SK-N-SH (cell line): ENCODE data around the gene EFEMP2. TPM values are rescaled to one million over a fixed set of nuclear protein-coding genes. Genes with fewer than 3 reads are reported as not detected.

Experiments
- CTCF ChIA-PET: fragments of 300-600, 350-600 bp; formaldehyde crosslinking; extraction: SDS; loops from one replicate; lab custom pipeline; 2021; lab: Yijun Ruan, JAX
- POLR2A ChIA-PET: fragments of 350-600 bp; sonication (Branson Sonifier 250); formaldehyde crosslinking; extraction: SDS; loops from one replicate; lab custom pipeline; 2020; ENCODE audit warnings: antibody characterized with exemption, inconsistent platforms; lab: Yijun Ruan, JAX
- DNase-seq: peaks from one replicate; pipeline ENCODE4 v3.0.0; 2012
- H2AFZ ChIP-seq: fragments of 200-600 bp; sonication (generic); 2 replicates; pipeline ENCODE4 v1.8.1; 2016; ENCODE audit warnings: antibody characterized with exemption, mild to moderate bottlenecking, low read depth
- H3F3A ChIP-seq: fragments of 200-600 bp; sonication (generic); replicated peaks from 2 replicates; pipeline ENCODE3; 2016; ENCODE audit warnings: antibody characterized with exemption, mild to moderate bottlenecking; ENCODE audit not compliant: insufficient read depth
- H3K27ac ChIP-seq, 2 experiments: fragments of 200-500 bp in 1 of 2; fragments of 200-600 bp in 1 of 2; sonication (Bioruptor generic) in 1 of 2; sonication (generic), shearing (Covaris generic) in 1 of 2; 2 replicates each; pipeline versions ENCODE4 v1.5.1 to v1.6.1; 2014 to 2016; ENCODE audit warnings: low read depth in 2 of 2, inconsistent platforms in 1 of 2, low read length in 1 of 2, mild to moderate bottlenecking in 1 of 2, mixed read lengths in 1 of 2
- H3K27me3 ChIP-seq: fragments of 200-600 bp; sonication (generic), shearing (Covaris generic); 2 replicates; pipeline ENCODE4 v1.6.1; 2016; ENCODE audit warnings: mixed run types; ENCODE audit not compliant: insufficient read depth
- H3K36me3 ChIP-seq, 2 experiments: fragments of 200-500 bp in 1 of 2; fragments of 200-600 bp in 1 of 2; sonication (Bioruptor generic) in 1 of 2; sonication (generic) in 1 of 2; replicated peaks in 1 of 2; 2 replicates each; pipeline versions ENCODE3 to v1.5.1; 2014 to 2016; ENCODE audit warnings: low read length in 1 of 2, mild to moderate bottlenecking in 1 of 2; ENCODE audit not compliant: insufficient read depth in 2 of 2, control insufficient read depth in 1 of 2
- H3K4me1 ChIP-seq, 2 experiments: fragments of 200-500 bp in 1 of 2; fragments of 200-600 bp in 1 of 2; sonication (Bioruptor generic) in 1 of 2; sonication (generic), shearing (Covaris generic) in 1 of 2; 2 replicates each; pipeline versions ENCODE4 v1.5.1 to v1.6.1; 2014 to 2016; ENCODE audit warnings: low read depth in 1 of 2, low read length in 1 of 2, mixed run types in 1 of 2; ENCODE audit not compliant: insufficient read depth in 2 of 2, control insufficient read depth in 1 of 2
- H3K4me2 ChIP-seq: fragments of 200-600 bp; sonication (generic), shearing (Covaris generic); 2 replicates; pipeline ENCODE4 v1.6.1; 2017; ENCODE audit warnings: mixed run types
- H3K4me3 ChIP-seq, 2 experiments: fragments of 200-500 bp in 1 of 2; fragments of 200-600 bp in 1 of 2; sonication (Bioruptor generic) in 1 of 2; sonication (generic), shearing (Covaris generic) in 1 of 2; 2 replicates each; pipeline versions ENCODE4 v1.5.1 to v1.8.1; 2014 to 2016; ENCODE audit warnings: low read depth in 2 of 2, inconsistent platforms in 1 of 2, low read length in 1 of 2, mild to moderate bottlenecking in 1 of 2, mixed read lengths in 1 of 2, moderate library complexity in 1 of 2
- H3K79me2 ChIP-seq: fragments of 200-600 bp; sonication (generic); 2 replicates; pipeline ENCODE4 v1.8.1; 2017; ENCODE audit warnings: mild to moderate bottlenecking; ENCODE audit not compliant: insufficient read depth
- H3K9ac ChIP-seq: fragments of 200-600 bp; sonication (generic); 2 replicates; pipeline ENCODE4 v1.6.1; 2017; ENCODE audit warnings: mixed run types
- H3K9me2 ChIP-seq: fragments of 200-600 bp; sonication (generic); 2 replicates; pipeline ENCODE4 v1.6.1; 2017; ENCODE audit warnings: mixed run types
- H3K9me3 ChIP-seq: fragments of 200-600 bp; sonication (generic); 2 replicates; pipeline ENCODE4 v1.6.1; 2017; ENCODE audit warnings: mixed run types, mild to moderate bottlenecking, moderate library complexity
- H4K20me1 ChIP-seq: fragments of 200-600 bp; sonication (generic); 2 replicates; pipeline ENCODE4 v1.6.1; 2017; ENCODE audit warnings: mild to moderate bottlenecking, mixed run types; ENCODE audit not compliant: insufficient read depth
- CHD2 ChIP-seq: fragments of 150-350 bp; IDR thresholded peaks from 2 replicates; pipeline ENCODE4 v1.6.1; 2018; ENCODE audit warnings: low read length; ENCODE audit not compliant: partially characterized antibody
- CTCF ChIP-seq: fragments of 200-600 bp; sonication (generic); IDR thresholded peaks from 2 replicates; pipeline ENCODE4 v1.6.1; 2017; ENCODE audit warnings: antibody characterized with exemption, mild to moderate bottlenecking, moderate library complexity
- ELF1 ChIP-seq: IDR thresholded peaks from 2 replicates; pipeline ENCODE4 v1.4.0; 2012
- EP300 ChIP-seq, 2 experiments: IDR thresholded peaks; 2 replicates each; pipeline versions ENCODE4 v1.4.0 to v1.6.1; 2012; ENCODE audit warnings: borderline replicate concordance in 1 of 2, low read depth in 1 of 2, low read length in 1 of 2
- FOSL2 ChIP-seq: IDR thresholded peaks from 2 replicates; pipeline ENCODE4 v1.4.0; 2012; ENCODE audit warnings: low read depth, mild to moderate bottlenecking, moderate library complexity, borderline replicate concordance
- FOXJ3 ChIP-seq: sonication (generic); formaldehyde crosslinking; IDR thresholded peaks from 2 replicates; pipeline ENCODE4 v1.5.1; 2020; ENCODE audit warnings: mild to moderate bottlenecking, missing genetic modification reagents
- FOXM1 ChIP-seq: IDR thresholded peaks from 2 replicates; pipeline ENCODE4 v1.4.0; 2012; ENCODE audit warnings: low read depth, mild to moderate bottlenecking
- GATA2 ChIP-seq: sonication (generic); formaldehyde crosslinking; IDR thresholded peaks from 2 replicates; pipeline ENCODE4 v1.5.0; 2020; ENCODE audit warnings: mild to moderate bottlenecking, missing genetic modification reagents
- JUND ChIP-seq: IDR thresholded peaks from 2 replicates; pipeline ENCODE4 v1.4.0; 2012
- MEF2A ChIP-seq: IDR thresholded peaks from 2 replicates; pipeline ENCODE4 v1.4.0; 2012; ENCODE audit warnings: low read depth, borderline replicate concordance
- MXI1 ChIP-seq: IDR thresholded peaks from 2 replicates; pipeline ENCODE4 v1.6.1; 2012; ENCODE audit warnings: mild to moderate bottlenecking, low read depth, low read length, improper control_type of control experiment
- NFIC ChIP-seq: IDR thresholded peaks from 2 replicates; pipeline ENCODE4 v1.4.0; 2012; ENCODE audit warnings: borderline replicate concordance
- RAD21 ChIP-seq: IDR thresholded peaks from 2 replicates; pipeline ENCODE4 v1.6.1; 2012; ENCODE audit warnings: mild to moderate bottlenecking, low read length
- RFX5 ChIP-seq: IDR thresholded peaks from 2 replicates; pipeline ENCODE4 v1.6.1; 2012; ENCODE audit warnings: mild to moderate bottlenecking, improper control_type of control experiment, low read length
- SIN3A ChIP-seq: IDR thresholded peaks from 2 replicates; pipeline ENCODE4 v1.6.1; 2012; ENCODE audit warnings: low read depth, mild to moderate bottlenecking, low read length, moderate library complexity, borderline replicate concordance
- SMC3 ChIP-seq: IDR thresholded peaks from 2 replicates; pipeline ENCODE4 v1.6.1; 2012; ENCODE audit warnings: low read depth, low read length, improper control_type of control experiment
- TCF12 ChIP-seq: IDR thresholded peaks from 2 replicates; pipeline ENCODE4 v1.4.0; 2012
- USF2 ChIP-seq: fragments of 150-350 bp; IDR thresholded peaks from 2 replicates; pipeline ENCODE4 v1.6.1; 2017; ENCODE audit warnings: antibody characterized with exemption, low read length, low read depth, borderline replicate concordance
- YY1 ChIP-seq: IDR thresholded peaks from 2 replicates; pipeline ENCODE4 v1.4.0; 2012; ENCODE audit warnings: low read depth, mild to moderate bottlenecking
- WGBS: methylation state at CpG from one replicate; pipeline ENCODE4 v1.1.6; 2017; ENCODE audit warnings: low lambda C conversion rate; 5-methylcytosine and 5-hydroxymethylcytosine counted together
- polyA plus RNA-seq, 3 experiments: library from polyadenylated mRNA; depleted of rRNA; stranded (reverse); fragments of >200 nt; gene quantifications; 2 replicates each; pipeline ENCODE4 v1.2.3, GENCODE V29; 2012
- TF ChIP-seq, protein P1 (sequence below): IDR thresholded peaks from 2 replicates; pipeline ENCODE4 v1.4.0; 2012; ENCODE audit warnings: low read depth, borderline replicate concordance
- TF ChIP-seq, protein P2 (sequence below): IDR thresholded peaks from 2 replicates; pipeline ENCODE4; 2012

Gene EFEMP2
- polyA plus RNA-seq, 1 of the 3 experiments (the other 2 are of a cell fraction), result 203 TPM

DNA sequence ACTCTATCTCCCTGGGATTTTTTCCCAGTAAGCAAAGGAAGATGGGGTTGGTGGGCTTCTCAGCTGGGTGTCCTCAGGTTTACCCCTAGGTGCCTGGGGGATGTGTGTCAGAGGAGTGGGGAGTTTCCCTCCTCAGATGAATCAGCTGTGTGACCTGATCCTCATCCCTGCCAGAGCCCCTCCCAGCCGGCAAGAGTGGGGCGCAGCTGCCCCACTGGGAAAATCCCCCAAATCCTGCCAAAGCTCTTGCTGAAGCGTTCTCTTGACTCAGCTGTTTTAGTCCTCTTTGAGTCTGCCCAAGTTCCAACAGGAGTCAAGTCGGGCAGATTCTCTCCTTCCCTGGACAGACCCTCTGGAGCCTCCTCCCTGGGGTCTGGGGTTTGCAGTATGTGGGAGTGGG is 40.2 kb upstream of the EFEMP2 start:
- no peaks in the 10 kb centered on the region for H3K9me3 ChIP-seq
- 62% methylated on average over 4 of the region's 4 CpGs for WGBS
- POLR2A ChIA-PET, result interaction anchor here (1.7 kb wide), 1 partner anchor 22 kb away, joined by 4 read pairs; the partner anchor contains the start of gene CCDC85B
- peak overlapping the region in 1 of 2 experiments; percentile 97; a peak in 2 of 4 replicates for H3K27ac ChIP-seq
- peak overlapping the region; percentile 47; the same call in 1 of the 2 replicates for H3K9ac ChIP-seq
- no peaks in the 10 kb centered on the region for H3K9me2 ChIP-seq
- H3F3A ChIP-seq, result peaks cover 33% of the 10 kb centered on the region
- no peak overlapping the region for H2AFZ ChIP-seq
- no peak for DNase-seq
- TF ChIP-seq FOXJ3 (CRISPR knock-in tag) (no peak), SIN3A (no peak), GATA2 (CRISPR knock-in tag) (no peak), TCF12 (no peak), CTCF (no peak), RFX5 (no peak), SMC3 (no peak), CHD2 (no peak), RAD21 (no peak)
- TF ChIP-seq, all 33 proteins: peak for 0
- H3K79me2 ChIP-seq, result peaks cover 48% of the 10 kb centered on the region
- CTCF ChIA-PET, result interaction anchor here (0.9 to 5.6 kb wide), 8 partner anchors 10 to 309 kb away, joined by 3 to 71 read pairs (median 5); partner anchors contain the start of genes CCDC85B, FIBP and FOSL1
- no peak overlapping the region for H3K4me3 ChIP-seq
- no peaks in the 10 kb centered on the region for H4K20me1 ChIP-seq
- H3K36me3 ChIP-seq, result peaks cover 0 to 2% of the 10 kb centered on the region in 2 experiments
- peaks cover 21 to 56% of the 10 kb centered on the region in 2 experiments; a peak in 3 of 4 replicates for H3K4me1 ChIP-seq
- no peak overlapping the region for H3K4me2 ChIP-seq
- no peaks in the 10 kb centered on the region for H3K27me3 ChIP-seq

- no peaks in the 10 kb centered on the region for H3K27me3 ChIP-seq
- H4K20me1 ChIP-seq, result no peaks in the 10 kb centered on the region
- peaks cover 12 to 47% of the 10 kb centered on the region in 2 experiments; a peak in 3 of 4 replicates for H3K4me1 ChIP-seq
- no peaks in the 10 kb centered on the region for H3K9me2 ChIP-seq
- peak overlapping the region; percentile 47 for H3K9ac ChIP-seq
- no peaks in the 10 kb centered on the region for H3K36me3 ChIP-seq
- POLR2A ChIA-PET, result interaction anchor here (0.8 to 1.7 kb wide), 2 partner anchors 18 to 21 kb away, joined by 3 to 4 read pairs; partner anchors contain the start of gene CCDC85B
- 10% methylated on average over 11 of the region's 14 CpGs for WGBS
- H3K27ac ChIP-seq, result peak overlapping the region in 1 of 2 experiments; percentile 97; a peak in 2 of 4 replicates
- CTCF ChIA-PET, result interaction anchor here (0.9 to 5.6 kb wide), 13 partner anchors 10 to 310 kb away, joined by 3 to 71 read pairs (median 4); partner anchors contain the start of genes CCDC85B, FIBP and FOSL1
- peaks cover 38% of the 10 kb centered on the region for H3K79me2 ChIP-seq
- peaks cover 25% of the 10 kb centered on the region for H3F3A ChIP-seq
- H3K4me2 ChIP-seq, result peak overlapping the region; percentile 49
- no peak overlapping the region for H2AFZ ChIP-seq
- peak; percentile 84 for DNase-seq
- H3K9me3 ChIP-seq, result no peaks in the 10 kb centered on the region
- no peak overlapping the region for H3K4me3 ChIP-seq
- TF ChIP-seq, protein P1, sequence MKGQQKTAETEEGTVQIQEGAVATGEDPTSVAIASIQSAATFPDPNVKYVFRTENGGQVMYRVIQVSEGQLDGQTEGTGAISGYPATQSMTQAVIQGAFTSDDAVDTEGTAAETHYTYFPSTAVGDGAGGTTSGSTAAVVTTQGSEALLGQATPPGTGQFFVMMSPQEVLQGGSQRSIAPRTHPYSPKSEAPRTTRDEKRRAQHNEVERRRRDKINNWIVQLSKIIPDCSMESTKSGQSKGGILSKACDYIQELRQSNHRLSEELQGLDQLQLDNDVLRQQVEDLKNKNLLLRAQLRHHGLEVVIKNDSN, result peak; percentile 59; the same call in 1 of the 2 replicates
- peak; percentile 68 for TF ChIP-seq NFIC
- TF ChIP-seq TCF12, result peak; percentile 45; the same call in 1 of the 2 replicates
- no peak for TF ChIP-seq FOXM1
- TF ChIP-seq EP300 (IDR thresholded peaks at IDR 0.05; ENCODE audit: borderline replicate concordance in 1 of 2, low read depth in 1 of 2, low read length in 1 of 2), result peak in 1 of 2 experiments; percentile 43; a peak in 1 of 4 replicates
- TF ChIP-seq FOSL2, result peak; percentile 38; the same call in 1 of the 2 replicates
- TF ChIP-seq RAD21, result peak; percentile 69
- TF ChIP-seq MEF2A, result no peak
- TF ChIP-seq, protein P2, sequence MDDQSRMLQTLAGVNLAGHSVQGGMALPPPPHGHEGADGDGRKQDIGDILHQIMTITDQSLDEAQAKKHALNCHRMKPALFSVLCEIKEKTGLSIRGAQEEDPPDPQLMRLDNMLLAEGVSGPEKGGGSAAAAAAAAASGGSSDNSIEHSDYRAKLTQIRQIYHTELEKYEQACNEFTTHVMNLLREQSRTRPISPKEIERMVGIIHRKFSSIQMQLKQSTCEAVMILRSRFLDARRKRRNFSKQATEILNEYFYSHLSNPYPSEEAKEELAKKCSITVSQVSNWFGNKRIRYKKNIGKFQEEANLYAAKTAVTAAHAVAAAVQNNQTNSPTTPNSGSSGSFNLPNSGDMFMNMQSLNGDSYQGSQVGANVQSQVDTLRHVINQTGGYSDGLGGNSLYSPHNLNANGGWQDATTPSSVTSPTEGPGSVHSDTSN, result 0 out of 2 replicates have a peak, but pooled peaks have one; percentile 5
- no peak for TF ChIP-seq JUND
- no peak for TF ChIP-seq ELF1
- no peak for TF ChIP-seq RFX5
- TF ChIP-seq MXI1, result no peak
- TF ChIP-seq SIN3A, result 0 out of 2 replicates have a peak, but pooled peaks have one; percentile 44
- no peak for TF ChIP-seq YY1
- no peak for TF ChIP-seq USF2
Observed at GRCh38 chr11:65911682-65912568, 39.3 kb upstream of the EFEMP2 start.
